Effector memory CD4-positive, alpha-beta T cell (primary cell): ENCODE data around the gene SLC17A7.

Experiments used
- DNase-seq, 3 donors: peaks; one replicate each; pipeline ENCODE4 v3.0.0-alpha.2; 2020
- H3K27ac ChIP-seq: 2 replicates; pipeline ENCODE4 v1.7.0; 2013; ENCODE audit warnings: mild to moderate bottlenecking, low read length, moderate library complexity; ENCODE audit not compliant: insufficient read depth, poor library complexity, severe bottlenecking
- H3K27me3 ChIP-seq: replicated peaks from 2 replicates; pipeline ENCODE4 v1.7.0; 2013; ENCODE audit warnings: mild to moderate bottlenecking, low read length; ENCODE audit not compliant: insufficient read depth, control insufficient read depth, poor library complexity, severe bottlenecking
- H3K36me3 ChIP-seq: 2 replicates; pipeline ENCODE4 v1.7.0; 2013; ENCODE audit warnings: mild to moderate bottlenecking, low read length, moderate library complexity; ENCODE audit not compliant: control insufficient read depth, insufficient read depth
- H3K4me1 ChIP-seq: 2 replicates; pipeline ENCODE4 v1.7.0; 2013; ENCODE audit warnings: low read length, mild to moderate bottlenecking; ENCODE audit not compliant: control insufficient read depth, insufficient read depth, poor library complexity, severe bottlenecking
- H3K4me3 ChIP-seq: 2 replicates; pipeline ENCODE4 v1.7.0; 2013; ENCODE audit warnings: low read length, low read depth, mild to moderate bottlenecking; ENCODE audit not compliant: insufficient read depth, poor library complexity, severe bottlenecking
- H3K9me3 ChIP-seq: 2 replicates; pipeline ENCODE4 v1.7.0; 2013; ENCODE audit warnings: mild to moderate bottlenecking, low read length, moderate library complexity; ENCODE audit not compliant: control insufficient read depth

Gene SLC17A7

DNA sequence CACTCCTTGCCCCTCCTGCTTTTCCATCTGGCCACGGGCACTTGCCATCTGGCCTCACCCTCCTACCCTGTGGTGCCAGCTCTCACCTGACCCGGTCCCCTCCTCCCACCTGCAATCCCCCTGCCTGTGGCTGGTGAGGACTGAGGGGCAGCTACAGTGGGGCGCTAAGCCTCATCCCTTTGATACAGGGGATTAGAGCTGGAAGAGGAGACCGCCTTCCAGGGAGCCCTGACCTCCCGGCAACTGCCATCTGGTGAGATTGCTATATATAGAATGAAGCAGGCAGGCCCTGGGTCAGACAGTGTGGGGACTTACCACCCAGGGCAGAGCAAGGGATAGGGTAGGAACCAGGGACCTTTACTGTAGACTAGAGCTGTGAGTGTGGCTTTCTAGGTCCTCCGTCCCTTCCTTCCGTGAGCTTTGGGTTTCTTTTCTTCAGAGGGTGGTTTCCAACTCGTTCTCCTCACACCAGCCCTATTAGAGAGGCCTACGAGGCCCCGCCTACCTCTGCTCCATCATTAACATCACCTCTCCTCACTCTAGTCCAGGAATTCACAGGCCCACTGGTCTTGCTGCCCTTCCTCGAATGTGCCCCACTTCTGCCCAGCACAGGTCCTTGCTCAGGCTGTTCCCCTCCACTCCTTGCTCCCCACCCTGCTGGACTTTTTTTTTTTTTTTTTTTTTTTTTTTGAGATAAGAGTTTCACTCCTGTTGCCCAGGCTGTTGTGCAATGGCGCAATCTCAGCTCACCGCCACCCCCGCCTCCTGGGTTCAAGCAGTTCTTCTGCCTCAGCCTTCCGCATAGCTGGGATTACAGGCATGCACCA lies 45.5 kb downstream of the SLC17A7 start:
- DNase-seq = no peak
- H3K27me3 ChIP-seq = no peaks in the 10 kb centered on the region
- no peaks in the 10 kb centered on the region for H3K36me3 ChIP-seq
- no peaks in the 10 kb centered on the region for H3K9me3 ChIP-seq
- no peak overlapping the region for H3K27ac ChIP-seq
- H3K4me1 ChIP-seq = peaks cover 16% of the 10 kb centered on the region
- no peak overlapping the region for H3K4me3 ChIP-seq

DNA sequence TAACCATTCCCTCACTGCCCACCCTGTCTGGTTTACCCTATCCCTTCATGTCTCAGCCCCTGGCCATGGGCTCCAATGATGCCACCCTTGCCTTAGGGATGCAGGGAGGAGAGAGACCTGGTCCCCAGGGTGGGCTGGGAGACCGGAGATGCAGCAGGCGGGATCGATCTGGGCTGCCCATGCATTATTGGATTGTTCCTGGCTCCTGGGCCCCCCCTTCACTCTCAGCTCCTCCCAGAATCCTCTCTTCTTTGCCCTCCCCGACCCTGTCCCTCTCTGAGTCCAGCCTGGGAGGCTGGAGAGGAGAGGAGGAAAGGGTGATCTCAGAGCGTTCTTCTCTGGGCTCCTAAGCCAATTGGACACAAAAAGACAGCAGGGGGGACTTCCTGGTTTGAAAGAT lies 47.4 kb downstream of the SLC17A7 start:
- Histone ChIP-seq H3K4me3 (no peak overlapping the region), H3K36me3 (no peaks in the 10 kb centered on the region), H3K27ac (no peak overlapping the region), H3K27me3 (no peaks in the 10 kb centered on the region), H3K4me1 (peaks cover 16% of the 10 kb centered on the region), H3K9me3 (no peaks in the 10 kb centered on the region)
- no peak for DNase-seq

DNA sequence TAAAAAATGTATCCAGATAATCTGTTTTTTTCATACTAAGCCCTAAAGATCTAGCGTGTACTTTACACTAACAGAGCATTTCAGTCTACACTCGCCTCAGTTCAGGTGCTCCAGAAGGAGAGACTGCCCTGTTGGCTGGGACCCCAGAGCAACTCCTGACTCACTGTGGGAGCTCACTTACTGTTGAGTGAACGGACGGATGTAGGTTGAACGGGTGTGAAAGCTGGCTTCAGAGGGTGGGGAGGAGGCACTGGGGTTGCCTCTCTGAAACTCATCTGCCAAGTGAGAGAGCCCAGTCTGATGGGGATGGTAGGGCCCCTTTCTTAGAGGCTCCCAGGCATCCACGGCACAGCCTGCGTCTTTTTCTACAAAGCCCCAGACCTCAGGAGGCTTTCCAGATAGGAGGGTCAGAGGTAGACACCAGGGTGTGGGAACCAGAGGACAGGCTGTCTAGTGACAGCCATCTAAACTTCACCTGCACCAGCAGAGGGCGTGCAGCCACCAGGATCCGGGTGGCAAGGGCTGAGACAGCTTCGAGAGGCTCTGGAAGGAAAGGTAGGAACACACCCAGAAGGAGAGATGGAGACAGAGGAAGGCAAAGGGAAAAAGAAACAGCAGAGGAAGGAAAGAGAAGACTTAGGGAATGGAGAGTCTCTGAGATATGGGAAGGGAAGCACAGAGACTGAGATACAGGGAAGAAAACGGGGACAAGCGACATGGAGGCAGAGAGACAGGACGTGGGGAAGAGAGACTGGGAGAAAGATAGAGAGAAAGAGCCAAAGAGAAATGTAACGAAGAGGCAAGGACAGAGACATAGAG lies 49.5 kb downstream of the SLC17A7 start:
- H3K9me3 ChIP-seq = no peaks in the 10 kb centered on the region

DNA sequence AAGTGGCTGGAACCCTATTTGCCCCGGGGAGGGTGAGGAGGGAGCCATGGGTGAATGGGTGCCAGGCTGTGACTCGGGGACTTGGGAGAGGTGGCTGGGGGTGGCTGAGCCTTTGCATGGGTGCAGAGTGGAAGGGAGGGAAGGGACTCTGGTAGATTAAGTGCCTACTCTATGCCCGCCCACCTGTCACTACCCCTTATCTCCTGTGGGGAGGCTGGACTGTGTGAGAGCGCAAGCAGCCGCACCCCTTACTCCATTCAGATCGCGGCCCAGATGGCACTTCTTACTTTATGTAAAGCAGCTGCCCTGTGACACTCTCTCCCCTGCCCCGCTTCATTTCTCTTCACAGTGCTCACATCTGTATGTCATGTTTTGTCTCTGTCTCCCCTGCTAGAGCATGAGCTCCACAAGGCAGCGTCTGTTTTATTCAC lies 50.4 kb downstream of the SLC17A7 start:
- DNase-seq = no peak
- no peaks in the 10 kb centered on the region for H3K9me3 ChIP-seq
- H3K36me3 ChIP-seq = no peaks in the 10 kb centered on the region
- H3K27ac ChIP-seq = no peak overlapping the region
- no peaks in the 10 kb centered on the region for H3K27me3 ChIP-seq
- no peak overlapping the region for H3K4me3 ChIP-seq
- H3K4me1 ChIP-seq = peaks cover 7% of the 10 kb centered on the region

More for the DNA sequence above, 49.5 kb downstream of the SLC17A7 start:
- no peaks in the 10 kb centered on the region for H3K36me3 ChIP-seq
- peaks cover 7% of the 10 kb centered on the region for H3K4me1 ChIP-seq
- H3K27ac ChIP-seq = no peak overlapping the region
- DNase-seq = peak; percentile 62 to 68 (median 63)
- no peak overlapping the region for H3K4me3 ChIP-seq
- no peaks in the 10 kb centered on the region for H3K27me3 ChIP-seq

DNA sequence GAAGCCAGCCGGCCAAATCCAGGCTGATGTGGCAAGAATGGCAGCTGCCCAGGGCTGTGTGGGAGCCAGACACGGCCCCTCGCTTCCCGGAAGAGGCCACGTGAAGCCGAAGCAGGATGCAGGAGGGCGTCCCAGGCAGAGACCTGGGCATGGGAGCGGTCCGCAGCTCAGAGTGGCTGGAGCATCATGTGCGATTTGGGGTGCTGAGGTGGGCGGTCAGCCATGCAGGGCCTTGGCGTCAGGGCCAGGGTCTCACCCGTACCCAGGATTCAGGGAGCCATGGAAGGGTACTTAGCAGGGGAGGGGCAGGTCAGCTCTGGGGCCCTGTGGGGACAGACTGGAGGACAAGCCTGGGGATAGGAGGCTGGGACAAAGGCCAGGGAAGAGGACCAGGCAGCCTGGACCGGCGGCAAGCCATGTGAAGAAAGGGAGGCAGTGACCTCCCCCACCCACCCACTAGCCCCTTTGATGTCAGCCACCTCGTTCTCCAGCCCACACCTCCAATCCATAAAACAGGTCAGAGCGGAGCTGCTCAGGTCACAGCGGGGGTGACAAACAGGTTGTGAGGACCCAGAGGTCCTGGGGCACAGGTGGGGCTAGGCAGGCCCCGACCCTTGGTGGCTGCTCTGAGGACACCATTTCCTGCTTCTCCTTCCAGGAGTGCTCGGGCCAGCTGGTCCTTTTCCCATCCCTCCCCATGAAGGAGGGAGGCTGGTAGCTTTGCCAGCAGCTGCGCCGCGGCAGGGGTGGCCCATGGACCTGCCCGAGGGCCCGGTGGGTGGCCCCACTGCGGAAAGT lies 51.0 kb downstream of the SLC17A7 start:
- Histone ChIP-seq H3K4me3 (no peak overlapping the region), H3K27me3 (no peaks in the 10 kb centered on the region), H3K9me3 (no peaks in the 10 kb centered on the region), H3K36me3 (no peaks in the 10 kb centered on the region), H3K4me1 (peaks cover 7% of the 10 kb centered on the region), H3K27ac (no peak overlapping the region)
- no peak for DNase-seq

DNA sequence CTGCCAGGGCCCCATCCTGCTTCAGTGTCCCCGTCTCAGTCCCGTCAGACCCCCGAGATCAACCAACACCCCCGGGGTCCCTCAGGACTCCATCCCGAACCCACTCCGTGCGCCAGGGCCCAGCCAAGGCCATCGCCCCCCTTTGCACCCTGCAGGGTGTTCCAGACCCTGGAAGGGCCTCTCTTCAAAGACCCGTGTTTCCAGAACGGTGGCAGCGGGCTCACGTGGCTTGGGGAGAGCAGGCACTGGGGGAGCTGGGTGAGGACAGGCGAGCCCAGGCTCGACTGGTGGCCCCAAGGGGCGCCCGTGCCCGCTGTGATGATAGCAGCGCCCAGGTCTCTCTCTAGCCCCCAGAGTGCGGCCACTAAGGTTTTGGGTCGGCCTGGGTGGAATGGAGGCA lies 51.9 kb downstream of the SLC17A7 start:
- no peak overlapping the region for H3K27ac ChIP-seq
- peaks cover 7% of the 10 kb centered on the region for H3K4me1 ChIP-seq
- DNase-seq = no peak
- no peaks in the 10 kb centered on the region for H3K27me3 ChIP-seq
- no peak overlapping the region for H3K4me3 ChIP-seq
- H3K36me3 ChIP-seq = no peaks in the 10 kb centered on the region
- no peaks in the 10 kb centered on the region for H3K9me3 ChIP-seq

DNA sequence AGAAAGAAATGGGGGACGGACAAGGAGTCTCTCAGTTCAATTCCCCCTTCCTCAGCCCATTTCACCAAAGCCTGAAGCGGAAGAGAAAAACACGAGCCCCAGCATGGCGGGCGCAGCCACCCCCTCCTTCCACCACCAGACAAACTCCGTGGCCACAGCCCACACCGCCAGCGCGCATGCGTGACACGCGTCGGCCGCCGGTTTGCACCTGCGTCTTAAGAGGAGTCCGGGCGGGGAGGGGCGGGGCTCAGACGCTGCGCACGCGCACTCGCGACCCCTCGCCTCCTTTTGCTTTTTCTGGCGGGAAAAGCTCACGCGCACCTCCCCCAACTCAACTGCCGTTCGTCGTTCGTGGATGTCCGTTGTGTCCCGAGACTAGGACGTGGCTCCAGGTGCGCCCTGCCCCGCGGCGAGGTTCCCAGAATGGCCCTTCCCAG lies 53.4 kb downstream of the SLC17A7 start, which contains the start of gene KASH5:
Gene KASH5, plus strand, starts transcription at position 314 of the 437 bp plus-strand sequence. CDS start 2,635 bp downstream, outside the sequence.
- peak; percentile 61 to 85 (median 82) for DNase-seq
- Histone ChIP-seq H3K4me1 (peaks cover 7% of the 10 kb centered on the region), H3K36me3 (no peaks in the 10 kb centered on the region), H3K27ac (no peak within 1 kb of the TSS), H3K27me3 (no peaks in the 10 kb centered on the region), H3K4me3 (no peak within 1 kb of the TSS), H3K9me3 (no peaks in the 10 kb centered on the region)

DNA sequence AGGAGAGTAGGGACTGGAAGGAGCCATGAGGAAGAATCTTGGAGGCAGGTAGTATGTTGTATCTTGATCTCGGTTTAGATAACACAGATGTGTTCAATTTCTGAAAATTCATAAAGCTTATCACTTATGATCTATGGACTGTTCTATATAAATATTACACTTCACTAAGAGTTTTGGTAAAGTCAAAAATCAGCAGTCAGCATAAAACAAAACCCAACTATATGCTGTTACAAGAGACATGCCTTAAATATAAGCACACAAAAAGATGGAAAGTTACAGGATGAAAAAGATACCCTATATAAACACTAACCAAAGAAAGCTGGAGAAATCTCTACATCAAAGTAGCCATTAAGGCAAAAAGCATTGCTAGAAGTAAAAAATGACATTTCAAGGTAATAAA lies 57.7 kb downstream of the SLC17A7 start:
- H3K27me3 ChIP-seq = no peaks in the 10 kb centered on the region

DNA sequence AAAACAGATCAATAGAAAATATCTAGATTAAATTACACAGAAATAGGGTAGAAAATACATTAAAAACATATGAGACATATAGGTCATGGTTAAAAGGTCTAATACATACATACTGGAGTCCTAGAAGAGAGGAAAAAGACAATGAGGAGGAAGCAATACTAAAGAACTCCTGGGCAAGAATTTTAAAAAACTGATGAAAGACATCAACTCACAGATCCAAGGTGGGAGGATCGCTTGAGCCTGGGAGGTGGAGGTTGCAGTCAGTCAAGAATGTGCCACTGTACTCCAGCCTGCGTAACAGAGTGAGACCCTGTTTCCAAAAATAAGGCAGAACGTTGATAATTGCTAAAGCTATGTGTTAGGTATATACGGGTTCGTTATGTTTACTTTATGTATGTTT lies 58.7 kb downstream of the SLC17A7 start:
- no peak overlapping the region for H3K4me3 ChIP-seq
- H3K27me3 ChIP-seq = no peaks in the 10 kb centered on the region
- no peak for DNase-seq
- no peak overlapping the region for H3K27ac ChIP-seq
- no peaks in the 10 kb centered on the region for H3K9me3 ChIP-seq
- no peaks in the 10 kb centered on the region for H3K4me1 ChIP-seq
- H3K36me3 ChIP-seq = no peaks in the 10 kb centered on the region

More for the DNA sequence above, 57.7 kb downstream of the SLC17A7 start:
- Histone ChIP-seq H3K4me3 (no peak overlapping the region), H3K9me3 (no peaks in the 10 kb centered on the region), H3K36me3 (no peaks in the 10 kb centered on the region), H3K27ac (no peak overlapping the region), H3K4me1 (no peaks in the 10 kb centered on the region)
- DNase-seq = no peak
